ENCODE measurements around the gene EPAS1.

- TF ChIP-seq CTCF (IDR thresholded peaks at IDR 0.05) (no peak), POLR2A (IDR thresholded peaks at IDR 0.05) (no peak)
Observed at GRCh38 chr2:46318579-46319460, 21.6 kb downstream of the EPAS1 start.
